HG03095 (cell line): ENCODE data around the gene EZH2.

Experiments
- ATAC-seq: cut with Tn5 transposase; IDR thresholded peaks from one replicate; pipeline ENCODE4 v1.9.1; 2021; ENCODE audit warnings: moderate library complexity; ENCODE audit not compliant: unreplicated experiment

Gene EZH2

GRCh38 chr7:148858489-148858888 lies 25.6 kb downstream of the EZH2 start:
- no peak for ATAC-seq

GRCh38 chr7:148856891-148857290 lies 27.2 kb downstream of the EZH2 start:
- peak; percentile 29 for ATAC-seq

- ATAC-seq, result peak; percentile 12
Measured at GRCh38 chr7:148856578-148856881, 27.6 kb downstream of the EZH2 start.

- ATAC-seq, result no peak
Measured at GRCh38 chr7:148854983-148855382, 29.1 kb downstream of the EZH2 start.

GRCh38 chr7:148852272-148852671 lies 31.8 kb downstream of the EZH2 start:
- no peak for ATAC-seq

- ATAC-seq, result no peak
Measured at GRCh38 chr7:148850564-148850963, 33.5 kb downstream of the EZH2 start.

- ATAC-seq, result no peak
Measured at GRCh38 chr7:148849393-148850098, 34.5 kb downstream of the EZH2 start.

- ATAC-seq, result no peak
Measured at GRCh38 chr7:148847815-148848734, 36.0 kb downstream of the EZH2 start.

- no peak for ATAC-seq
Measured at GRCh38 chr7:148838905-148839304, 45.2 kb downstream of the EZH2 start.

- no peak for ATAC-seq
Measured at GRCh38 chr7:148835854-148836253, 48.2 kb downstream of the EZH2 start.

GRCh38 chr7:148834605-148835004 lies 49.5 kb downstream of the EZH2 start:
- ATAC-seq, result no peak

GRCh38 chr7:148831782-148832181 lies 52.3 kb downstream of the EZH2 start:
- no peak for ATAC-seq

GRCh38 chr7:148830897-148831692 lies 53.0 kb downstream of the EZH2 start:
- no peak for ATAC-seq

GRCh38 chr7:148828965-148829364 lies 55.1 kb downstream of the EZH2 start:
- no peak for ATAC-seq

GRCh38 chr7:148825338-148825737 lies 58.8 kb downstream of the EZH2 start:
- no peak for ATAC-seq

- no peak for ATAC-seq
Measured at GRCh38 chr7:148824864-148825263, 59.2 kb downstream of the EZH2 start.

GRCh38 chr7:148821422-148821821 lies 62.7 kb downstream of the EZH2 start:
- no peak for ATAC-seq

- no peak for ATAC-seq
Measured at GRCh38 chr7:148819697-148820360, 64.3 kb downstream of the EZH2 start.

GRCh38 chr7:148815612-148816011 lies 68.5 kb downstream of the EZH2 start:
- no peak for ATAC-seq

GRCh38 chr7:148814922-148815559 lies 69.0 kb downstream of the EZH2 start:
- no peak for ATAC-seq
